Thoracic aorta (tissue), 2 donors: ENCODE measurements around the gene EP300. TPM values are rescaled to one million over a fixed set of nuclear protein-coding genes. Genes with fewer than 3 reads are reported as not detected.
"Not testable (repeated sequence)": the region's sequence is repeated elsewhere in the genome, so short reads cannot be mapped to it uniquely, and the experiment has no call there.

Experiments used
- ATAC-seq: fragments of 150-250 bp; one replicate; pipeline ENCODE4 v1.8.0; 2017; ENCODE audit warnings: low read depth; ENCODE audit not compliant: insufficient number of reproducible peaks, low FRiP score
- DNase-seq: peaks from one replicate; pipeline ENCODE4 v3.0.0-alpha.2; 2020; ENCODE audit warnings: low spot score
- H3K27ac ChIP-seq, 2 donors: fragments of 200-600 bp; sonication (generic); 1 replicate in 1 of 2; 2 replicates in 1 of 2; pipeline ENCODE4 v1.5.1; 2016; ENCODE audit warnings: mild to moderate bottlenecking in 2 of 2, moderate library complexity in 2 of 2
- H3K27me3 ChIP-seq: fragments of 200-600 bp; sonication (generic); replicated peaks from 2 replicates; pipeline ENCODE4 v1.6.0; 2016; ENCODE audit warnings: mild to moderate bottlenecking; ENCODE audit not compliant: insufficient read depth
- H3K36me3 ChIP-seq: fragments of 200-600 bp; sonication (generic); one replicate; pipeline ENCODE4 v1.5.1; 2016
- H3K4me1 ChIP-seq, 2 donors: fragments of 200-600 bp; sonication (generic); 1 replicate in 1 of 2; 2 replicates in 1 of 2; pipeline versions ENCODE4 v1.5.1 to v1.6.0; 2016; ENCODE audit warnings: low read depth in 2 of 2, mild to moderate bottlenecking in 1 of 2; ENCODE audit not compliant: control insufficient read depth in 1 of 2
- H3K4me3 ChIP-seq: fragments of 200-600 bp; sonication (generic); 2 replicates; pipeline ENCODE4 v1.5.1; 2016; ENCODE audit warnings: mild to moderate bottlenecking
- H3K9me3 ChIP-seq: fragments of 200-600 bp; sonication (generic); 2 replicates; pipeline ENCODE4 v1.5.1; 2016
- CTCF ChIP-seq: fragments of 200-600 bp; sonication (generic); IDR thresholded peaks from one replicate; pipeline ENCODE4 v1.5.1; 2019; ENCODE audit warnings: antibody characterized with exemption
- total RNA-seq, 2 donors: library from RNA; depleted of rRNA; stranded (reverse); fragments of >200 nt; gene quantifications; one replicate each; pipeline versions ENCODE4 v1.1.0 to v1.2.3, GENCODE V29; 2016

The EP300 gene
- total RNA-seq, 2 donors from 2014 or later = 59.0 to 114 TPM

GRCh38 chr22:41127451-41127850 lies 35.1 kb downstream of the EP300 start:
- Histone ChIP-seq H3K4me1 (peaks cover 0 to 6% of the 10 kb centered on the region in 2 donors), H3K27me3 (no peaks in the 10 kb centered on the region), H3K36me3 (peaks cover 54% of the 10 kb centered on the region), H3K27ac (no peak overlapping the region), H3K4me3 (no peak overlapping the region), H3K9me3 (no peaks in the 10 kb centered on the region)
- DNase-seq (no peak), ATAC-seq (no peak)
- TF ChIP-seq CTCF = no peak

GRCh38 chr22:41128606-41129005 lies 36.2 kb downstream of the EP300 start:
- peaks cover 62% of the 10 kb centered on the region for H3K36me3 ChIP-seq

GRCh38 chr22:41132550-41132949 lies 40.2 kb downstream of the EP300 start:
- no peak for ATAC-seq
- Histone ChIP-seq H3K27me3 (no peaks in the 10 kb centered on the region), H3K4me3 (no peak overlapping the region), H3K4me1 (peaks cover 0 to 2% of the 10 kb centered on the region in 2 donors), H3K27ac (no peak overlapping the region), H3K9me3 (no peaks in the 10 kb centered on the region), H3K36me3 (peaks cover 85% of the 10 kb centered on the region)
- DNase-seq = no peak
- TF ChIP-seq CTCF = no peak

More at GRCh38 chr22:41128606-41129005, 36.2 kb downstream of the EP300 start:
- H3K4me1 ChIP-seq = peaks cover 0 to 2% of the 10 kb centered on the region in 2 donors
- no peaks in the 10 kb centered on the region for H3K27me3 ChIP-seq
- no peak for DNase-seq
- TF ChIP-seq CTCF = no peak
- H3K4me3 ChIP-seq = no peak overlapping the region
- no peak for ATAC-seq
- no peaks in the 10 kb centered on the region for H3K9me3 ChIP-seq
- H3K27ac ChIP-seq = no peak overlapping the region

- no peak for DNase-seq
- TF ChIP-seq CTCF = no peak
- no peak for ATAC-seq
- H3K4me3 ChIP-seq = no peak overlapping the region
- peaks cover 74% of the 10 kb centered on the region for H3K36me3 ChIP-seq
- no peaks in the 10 kb centered on the region for H3K27me3 ChIP-seq
- H3K4me1 ChIP-seq = no peaks in the 10 kb centered on the region
- no peak overlapping the region for H3K27ac ChIP-seq
- H3K9me3 ChIP-seq = no peaks in the 10 kb centered on the region
Observed at GRCh38 chr22:41140365-41140957, 48.1 kb downstream of the EP300 start.

- peaks cover 78% of the 10 kb centered on the region for H3K36me3 ChIP-seq
Observed at GRCh38 chr22:41145921-41146320, 53.5 kb downstream of the EP300 start.

GRCh38 chr22:41146573-41146972 lies 54.2 kb downstream of the EP300 start:
- H3K4me3 ChIP-seq = no peak overlapping the region
- H3K27ac ChIP-seq = no peak overlapping the region
- no peak for TF ChIP-seq CTCF
- H3K36me3 ChIP-seq = peaks cover 79% of the 10 kb centered on the region
- ATAC-seq = no peak
- no peaks in the 10 kb centered on the region for H3K4me1 ChIP-seq
- no peak for DNase-seq
- no peaks in the 10 kb centered on the region for H3K27me3 ChIP-seq
- no peaks in the 10 kb centered on the region for H3K9me3 ChIP-seq

More at GRCh38 chr22:41145921-41146320, 53.5 kb downstream of the EP300 start:
- H3K27me3 ChIP-seq, ATAC-seq, H3K4me3 ChIP-seq, H3K4me1 ChIP-seq, DNase-seq, H3K27ac ChIP-seq, H3K9me3 ChIP-seq: not testable (repeated sequence)
